ENCODE results near the gene TSSC4. TPM values are rescaled to one million over a fixed set of nuclear protein-coding genes. Genes with fewer than 3 reads are reported as not detected.

The TSSC4 gene
- total RNA-seq, 1 experiment from 2014 or later, result 47.1 TPM

DNA sequence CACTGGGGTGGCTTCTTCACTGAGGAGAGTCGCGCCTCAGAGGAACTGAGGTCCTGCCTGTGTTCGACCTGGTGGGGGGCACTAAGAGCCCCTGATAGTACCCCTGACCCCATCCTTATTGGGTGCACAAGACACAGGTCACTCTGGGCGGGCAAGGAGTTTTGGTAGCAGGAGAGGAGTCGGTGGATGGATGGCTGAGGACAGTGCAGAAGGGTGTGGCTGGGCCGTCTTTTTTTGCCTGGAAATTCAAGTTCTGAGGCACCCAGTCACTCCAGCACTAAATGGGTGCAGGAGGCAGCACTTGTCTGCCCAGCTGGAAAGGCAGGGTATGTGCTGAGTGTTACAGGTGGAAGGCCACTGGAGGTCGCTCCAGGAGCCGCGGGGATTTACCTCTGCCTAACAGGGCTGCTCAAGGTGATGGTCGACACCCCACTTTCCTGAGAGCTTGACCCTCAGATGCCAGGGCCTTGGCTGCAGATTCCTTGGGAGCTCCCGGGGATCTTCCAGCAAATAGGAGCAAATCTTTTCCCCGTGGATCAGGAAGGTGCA is 960 bp downstream of the TSSC4 start:
- Histone ChIP-seq H3K4me1 (ENCODE audit: control insufficient read depth in 1 of 2, insufficient read depth in 2 of 2, low read length in 2 of 2) (peaks cover 16 to 27% of the 10 kb centered on the region in 2 experiments), H3K9me3 (ENCODE audit: control insufficient read depth in 1 of 2, insufficient read depth in 1 of 2, low read depth in 1 of 2, low read length in 2 of 2) (no peaks in the 10 kb centered on the region), H2AFZ (ENCODE audit: low read depth, low read length, poor library complexity, severe bottlenecking) (no peak overlapping the region), H3K27me3 (ENCODE audit: insufficient read depth, low read length) (no peaks in the 10 kb centered on the region), H3K4me3 (replicated peaks in 1 of 2; ENCODE audit: low read depth in 1 of 2, low read length in 2 of 2) (peak overlapping the region; percentile 100), H3K9ac (ENCODE audit: low read length) (peak overlapping the region; percentile 96), H3K27ac (ENCODE audit: low read depth, low read length) (peak overlapping the region; percentile 73), H4K20me1 (ENCODE audit: insufficient read depth) (no peaks in the 10 kb centered on the region), H3K79me2 (ENCODE audit: insufficient read depth, low read length) (peaks cover 20% of the 10 kb centered on the region), H3K9me2 (ENCODE audit: insufficient read depth) (no peaks in the 10 kb centered on the region), H3K4me2 (ENCODE audit: low read length) (peak overlapping the region; percentile 97), H3K36me3 (ENCODE audit: control insufficient read depth in 1 of 2, insufficient read depth in 2 of 2, low read length in 2 of 2) (peaks cover 11 to 15% of the 10 kb centered on the region in 2 experiments; a peak in 3 of 4 replicates)
- ChIA-PET CTCF (interaction anchor here (1.2 to 5.0 kb wide), 2 partner anchors 12 to 19 kb away, joined by 3 to 42 read pairs; no protein-coding TSS in a partner anchor), POLR2A (interaction anchor here (2.2 kb wide), 1 partner anchor 24 kb away, joined by 7 read pairs; the partner anchor contains the start of gene CD81), RAD21 (ENCODE audit: low non-redundant PET in 1 of 2, low total read pairs in 2 of 2, uncharacterized antibody in 2 of 2, unreplicated experiment in 2 of 2) (interaction anchor here in 1 of 2 experiments (0.9 to 2.0 kb wide), 2 partner anchors 18 to 97 kb away, joined by 4 to 7 read pairs; no protein-coding TSS in a partner anchor)
- DNase-seq (ENCODE audit: low read depth, low spot score), result no peak
- TF ChIP-seq FOSL1 (IDR thresholded peaks at IDR 0.05; ENCODE audit: low read depth) (no peak), RAD21 (IDR thresholded peaks at IDR 0.05; ENCODE audit: low read depth) (no peak), POLR2AphosphoS5 (IDR thresholded peaks at IDR 0.05; ENCODE audit: low read depth, low read length) (no peak), EZH2phosphoT487 (IDR thresholded peaks at IDR 0.05; ENCODE audit: borderline replicate concordance) (no peak), CTCF (IDR thresholded peaks at IDR 0.05 in 2 of 3, conservative IDR thresholded peaks at IDR 0.05 in 1 of 3; ENCODE audit: borderline replicate concordance in 1 of 3, insufficient read depth in 1 of 3, low read depth in 2 of 3, low read length in 2 of 3) (peak in 2 of 3 experiments; percentile 49 to 52; a peak in 4 of 6 replicates), JUND (IDR thresholded peaks at IDR 0.05) (no peak), POLR2A (IDR thresholded peaks at IDR 0.05; ENCODE audit: borderline replicate concordance, extremely low read depth, insufficient read depth, insufficient read length) (no peak), ZBTB33 (IDR thresholded peaks at IDR 0.05; ENCODE audit: extremely low read depth, insufficient replicate concordance, low read length) (no peak)
- intact Hi-C loops (cut with micrococcal nuclease), result loop anchor here (5.0 kb wide), 3 partner anchors 94 to 219 kb away; no protein-coding TSS in a partner anchor
- BruUV-seq (replicated peaks), result no TSS peak
- ATAC-seq, result no peak

Data from HCT116 (cell line).